PC-9 (cell line): ENCODE measurements around the gene LRRC7.

Experiments used
- EZH2 ChIP-seq: fragments of 200-600 bp; sonication (generic); IDR thresholded peaks from 2 replicates; pipeline ENCODE4 v1.8.0; 2017; ENCODE audit warnings: antibody characterized with exemption, low read depth
- TF ChIP-seq, protein P1 (sequence below): fragments of 200-600 bp; sonication (generic); conservative IDR thresholded peaks from 2 replicates; pipeline ENCODE4 v1.6.1; 2017; ENCODE audit warnings: mixed run types, antibody characterized with exemption, mild to moderate bottlenecking, moderate library complexity

- TF ChIP-seq, protein P1, sequence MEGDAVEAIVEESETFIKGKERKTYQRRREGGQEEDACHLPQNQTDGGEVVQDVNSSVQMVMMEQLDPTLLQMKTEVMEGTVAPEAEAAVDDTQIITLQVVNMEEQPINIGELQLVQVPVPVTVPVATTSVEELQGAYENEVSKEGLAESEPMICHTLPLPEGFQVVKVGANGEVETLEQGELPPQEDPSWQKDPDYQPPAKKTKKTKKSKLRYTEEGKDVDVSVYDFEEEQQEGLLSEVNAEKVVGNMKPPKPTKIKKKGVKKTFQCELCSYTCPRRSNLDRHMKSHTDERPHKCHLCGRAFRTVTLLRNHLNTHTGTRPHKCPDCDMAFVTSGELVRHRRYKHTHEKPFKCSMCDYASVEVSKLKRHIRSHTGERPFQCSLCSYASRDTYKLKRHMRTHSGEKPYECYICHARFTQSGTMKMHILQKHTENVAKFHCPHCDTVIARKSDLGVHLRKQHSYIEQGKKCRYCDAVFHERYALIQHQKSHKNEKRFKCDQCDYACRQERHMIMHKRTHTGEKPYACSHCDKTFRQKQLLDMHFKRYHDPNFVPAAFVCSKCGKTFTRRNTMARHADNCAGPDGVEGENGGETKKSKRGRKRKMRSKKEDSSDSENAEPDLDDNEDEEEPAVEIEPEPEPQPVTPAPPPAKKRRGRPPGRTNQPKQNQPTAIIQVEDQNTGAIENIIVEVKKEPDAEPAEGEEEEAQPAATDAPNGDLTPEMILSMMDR, result no peak
- no peak for TF ChIP-seq EZH2
Measured at GRCh38 chr1:69940231-69940630, 372.5 kb downstream of the LRRC7 start.
